Measurements from ENCODE around the gene FRAT2.

GRCh38 chr10:97336942-97337831, 2.7 kb upstream of the FRAT2 start:
- no peak for TF ChIP-seq CTCF (IDR thresholded peaks at IDR 0.05)
- TF ChIP-seq POLR2A (IDR thresholded peaks at IDR 0.05) = no peak

All from prostate gland (tissue), 2 donors.